ENCODE results near the gene CYP4Z1.
"Not testable (repeated sequence)": the region's sequence is repeated elsewhere in the genome, so short reads cannot be mapped to it uniquely, and the experiment has no call there.

Gene CYP4Z1

GRCh38 chr1:47067097-47067594 lies at the start of gene CYP4Z1:
Gene CYP4Z1, plus strand, starts transcription at chr1:47067231. Its CDS starts 260 bp downstream, at chr1:47067491.
- FAIRE-seq, result no peak

- no peak for FAIRE-seq
Observed at GRCh38 chr1:47021070-47021469, 46.0 kb upstream of the CYP4Z1 start.

GRCh38 chr1:47023268-47024140 lies 43.5 kb upstream of the CYP4Z1 start, which contains the start of gene CYP4X1:
Gene CYP4X1, plus strand, starts transcription at chr1:47023669. Its CDS starts 149 bp downstream, at chr1:47023818.
- no peak for FAIRE-seq

GRCh38 chr1:47024141-47024801 lies 42.8 kb upstream of the CYP4Z1 start:
- FAIRE-seq, result no peak

GRCh38 chr1:47030170-47030805 lies 36.7 kb upstream of the CYP4Z1 start:
- no peak for FAIRE-seq

- no peak for FAIRE-seq
Observed at GRCh38 chr1:47031059-47031458, 36.0 kb upstream of the CYP4Z1 start.

GRCh38 chr1:47031585-47031984 lies 35.4 kb upstream of the CYP4Z1 start:
- no peak for FAIRE-seq

- no peak for FAIRE-seq
Observed at GRCh38 chr1:47036764-47037163, 30.3 kb upstream of the CYP4Z1 start.

- FAIRE-seq, result no peak
Observed at GRCh38 chr1:47059376-47059775, 7.7 kb upstream of the CYP4Z1 start.

GRCh38 chr1:47069080-47069479 lies 2.0 kb downstream of the CYP4Z1 start:
- not testable (repeated sequence) for FAIRE-seq

- FAIRE-seq, result not testable (repeated sequence)
Observed at GRCh38 chr1:47069509-47069908, 2.5 kb downstream of the CYP4Z1 start.

GRCh38 chr1:47089356-47089755 lies 22.3 kb downstream of the CYP4Z1 start:
- FAIRE-seq, result not testable (repeated sequence)

- not testable (repeated sequence) for FAIRE-seq
Observed at GRCh38 chr1:47091476-47091875, 24.4 kb downstream of the CYP4Z1 start.

GRCh38 chr1:47104816-47105215 lies 37.8 kb downstream of the CYP4Z1 start:
- FAIRE-seq, result no peak

- no peak for FAIRE-seq
Observed at GRCh38 chr1:47106792-47107191, 39.8 kb downstream of the CYP4Z1 start.

- not testable (repeated sequence) for FAIRE-seq
Observed at GRCh38 chr1:47107851-47108574, 41.0 kb downstream of the CYP4Z1 start.

GRCh38 chr1:47109482-47109881 lies 42.5 kb downstream of the CYP4Z1 start:
- FAIRE-seq, result not testable (repeated sequence)

GRCh38 chr1:47113178-47113577 lies 46.1 kb downstream of the CYP4Z1 start:
- no peak for FAIRE-seq

GRCh38 chr1:47121039-47121438 lies 54.0 kb downstream of the CYP4Z1 start:
- not testable (repeated sequence) for FAIRE-seq

- FAIRE-seq, result not testable (repeated sequence)
Observed at GRCh38 chr1:47124834-47125233, 57.8 kb downstream of the CYP4Z1 start.

GRCh38 chr1:47126997-47127396 lies 60.0 kb downstream of the CYP4Z1 start:
- not testable (repeated sequence) for FAIRE-seq

GRCh38 chr1:47128221-47128620 lies 61.2 kb downstream of the CYP4Z1 start:
- no peak for FAIRE-seq
